ENCODE data around the gene CKMT1B. TPM values are rescaled to one million over a fixed set of nuclear protein-coding genes. Genes with fewer than 3 reads are reported as not detected.
"Not testable (repeated sequence)": the region's sequence is repeated elsewhere in the genome, so short reads cannot be mapped to it uniquely, and the experiment has no call there.

Gene CKMT1B
- polyA plus RNA-seq (ENCODE audit: insufficient read length in 3 of 3), result 1 to 10 TPM; 1.6 to 4.0 (median 2.6) TPM

- not testable (repeated sequence) for DNase-seq (ENCODE audit: low read depth in 3 of 3, low spot score in 2 of 3)
Measured at GRCh38 chr15:43593328-43594190, at the start of gene CKMT1B. TSS of gene CKMT1B (plus strand) at chr15:43594027. CDS start at chr15:43594219, 192 bp downstream.

- no peak for DNase-seq (ENCODE audit: low read depth in 3 of 3, low spot score in 2 of 3)
Measured at GRCh38 chr15:43544266-43544665, 49.6 kb upstream of the CKMT1B start.

GRCh38 chr15:43545426-43545825 lies 48.4 kb upstream of the CKMT1B start:
- DNase-seq (ENCODE audit: low read depth in 3 of 3, low spot score in 2 of 3), result no peak

GRCh38 chr15:43547539-43547938 lies 46.3 kb upstream of the CKMT1B start:
- no peak for DNase-seq (ENCODE audit: low read depth in 3 of 3, low spot score in 2 of 3)

GRCh38 chr15:43550527-43551363 lies 43.1 kb upstream of the CKMT1B start:
- no peak for DNase-seq (ENCODE audit: low read depth in 3 of 3, low spot score in 2 of 3)

- DNase-seq (ENCODE audit: low read depth in 3 of 3, low spot score in 2 of 3), result no peak
Measured at GRCh38 chr15:43552256-43552655, 41.6 kb upstream of the CKMT1B start.

- DNase-seq (ENCODE audit: low read depth in 3 of 3, low spot score in 2 of 3), result no peak
Measured at GRCh38 chr15:43552986-43553385, 40.8 kb upstream of the CKMT1B start.

- DNase-seq (ENCODE audit: low read depth in 3 of 3, low spot score in 2 of 3), result not testable (repeated sequence)
Measured at GRCh38 chr15:43562753-43563152, 31.1 kb upstream of the CKMT1B start.

- not testable (repeated sequence) for DNase-seq (ENCODE audit: low read depth in 3 of 3, low spot score in 2 of 3)
Measured at GRCh38 chr15:43563793-43564192, 30.0 kb upstream of the CKMT1B start.

GRCh38 chr15:43566615-43567014 lies 27.2 kb upstream of the CKMT1B start:
- not testable (repeated sequence) for DNase-seq (ENCODE audit: low read depth in 3 of 3, low spot score in 2 of 3)

GRCh38 chr15:43574607-43575006 lies 19.2 kb upstream of the CKMT1B start:
- DNase-seq (ENCODE audit: low read depth in 3 of 3, low spot score in 2 of 3), result not testable (repeated sequence)

- not testable (repeated sequence) for DNase-seq (ENCODE audit: low read depth in 3 of 3, low spot score in 2 of 3)
Measured at GRCh38 chr15:43589778-43590466, 3.9 kb upstream of the CKMT1B start, which contains the start of gene PPIP5K1. TSS of gene PPIP5K1 (minus strand) at chr15:43590208. CDS start at chr15:43584504, 5,704 bp downstream.

GRCh38 chr15:43592841-43593240 lies 986 bp upstream of the CKMT1B start:
- not testable (repeated sequence) for DNase-seq (ENCODE audit: low read depth in 3 of 3, low spot score in 2 of 3)

GRCh38 chr15:43599131-43599530 lies 5.3 kb downstream of the CKMT1B start:
- not testable (repeated sequence) for DNase-seq (ENCODE audit: low read depth in 3 of 3, low spot score in 2 of 3)

- not testable (repeated sequence) for DNase-seq (ENCODE audit: low read depth in 3 of 3, low spot score in 2 of 3)
Measured at GRCh38 chr15:43600200-43600599, 6.4 kb downstream of the CKMT1B start.

- DNase-seq (ENCODE audit: low read depth in 3 of 3, low spot score in 2 of 3), result not testable (repeated sequence)
Measured at GRCh38 chr15:43602233-43602632, 8.4 kb downstream of the CKMT1B start.

- not testable (repeated sequence) for DNase-seq (ENCODE audit: low read depth in 3 of 3, low spot score in 2 of 3)
Measured at GRCh38 chr15:43617750-43618149, 23.9 kb downstream of the CKMT1B start.

- not testable (repeated sequence) for DNase-seq (ENCODE audit: low read depth in 3 of 3, low spot score in 2 of 3)
Measured at GRCh38 chr15:43618700-43619099, 24.9 kb downstream of the CKMT1B start, which contains the start of gene STRC. TSS of gene STRC (minus strand) at chr15:43618800. CDS start at chr15:43618722, 78 bp downstream.

GRCh38 chr15:43622068-43622799 lies 28.4 kb downstream of the CKMT1B start:
- DNase-seq (ENCODE audit: low read depth in 3 of 3, low spot score in 2 of 3), result not testable (repeated sequence)

- DNase-seq (ENCODE audit: low read depth in 3 of 3, low spot score in 2 of 3), result no peak
Measured at GRCh38 chr15:43625106-43625505, 31.3 kb downstream of the CKMT1B start.

Data from right renal cortex interstitium (tissue), 3 donors.